T follicular helper cell (primary cell): ENCODE measurements around the gene ITPR1.

Experiments
- DNase-seq: peaks from one replicate; pipeline ENCODE4 v3.0.0-alpha.2; 2020; ENCODE audit warnings: low read depth

Gene ITPR1

GRCh38 chr3:4744405-4745234 is 251.5 kb downstream of the ITPR1 start:
- DNase-seq, result no peak

GRCh38 chr3:4745235-4745610 is 252.1 kb downstream of the ITPR1 start:
- no peak for DNase-seq

- DNase-seq, result no peak
Measured at GRCh38 chr3:4746241-4746958, 253.3 kb downstream of the ITPR1 start.

- no peak for DNase-seq
Measured at GRCh38 chr3:4748127-4748526, 255.0 kb downstream of the ITPR1 start.

- DNase-seq, result no peak
Measured at GRCh38 chr3:4748701-4749378, 255.7 kb downstream of the ITPR1 start.

GRCh38 chr3:4749567-4750002 is 256.4 kb downstream of the ITPR1 start:
- no peak for DNase-seq

GRCh38 chr3:4750306-4750968 is 257.3 kb downstream of the ITPR1 start:
- peak; percentile 12 for DNase-seq

GRCh38 chr3:4751029-4751501 is 257.9 kb downstream of the ITPR1 start:
- no peak for DNase-seq

GRCh38 chr3:4751502-4752101 is 258.5 kb downstream of the ITPR1 start:
- no peak for DNase-seq

GRCh38 chr3:4752201-4753072 is 259.3 kb downstream of the ITPR1 start:
- DNase-seq, result no peak

GRCh38 chr3:4753073-4753691 is 260.0 kb downstream of the ITPR1 start:
- no peak for DNase-seq

GRCh38 chr3:4754180-4755086 is 261.3 kb downstream of the ITPR1 start:
- no peak for DNase-seq

- DNase-seq, result no peak
Measured at GRCh38 chr3:4755566-4755965, 262.4 kb downstream of the ITPR1 start.

- DNase-seq, result no peak
Measured at GRCh38 chr3:4756057-4756775, 263.1 kb downstream of the ITPR1 start.

- no peak for DNase-seq
Measured at GRCh38 chr3:4756855-4757574, 263.9 kb downstream of the ITPR1 start.

- DNase-seq, result no peak
Measured at GRCh38 chr3:4757575-4758248, 264.6 kb downstream of the ITPR1 start.

GRCh38 chr3:4758249-4758860 is 265.2 kb downstream of the ITPR1 start:
- DNase-seq, result no peak
